Suprapubic skin (tissue), 4 donors: ENCODE measurements around the gene RDX.

Experiments used
- POLR2A ChIP-seq, 2 donors: fragments of 450-650 bp; IDR thresholded peaks; one replicate each; pipeline ENCODE4 v1.6.1; 2017; ENCODE audit warnings: antibody characterized with exemption in 2 of 2, mild to moderate bottlenecking in 2 of 2, moderate library complexity in 2 of 2
- POLR2AphosphoS5 ChIP-seq, 3 donors: sonication (generic); formaldehyde crosslinking; IDR thresholded peaks; one replicate each; pipeline ENCODE4 v1.6.1; 2017; ENCODE audit warnings: antibody characterized with exemption in 3 of 3
- TF ChIP-seq, protein P1 (sequence below), 2 donors: fragments of 200-600 bp in 1 of 2; fragments of 450-650 bp in 1 of 2; sonication (generic) in 1 of 2; IDR thresholded peaks; one replicate each; pipeline ENCODE4 v1.5.1; 2016 to 2019; ENCODE audit warnings: antibody characterized with exemption in 2 of 2, mild to moderate bottlenecking in 1 of 2, moderate library complexity in 1 of 2

DNA sequence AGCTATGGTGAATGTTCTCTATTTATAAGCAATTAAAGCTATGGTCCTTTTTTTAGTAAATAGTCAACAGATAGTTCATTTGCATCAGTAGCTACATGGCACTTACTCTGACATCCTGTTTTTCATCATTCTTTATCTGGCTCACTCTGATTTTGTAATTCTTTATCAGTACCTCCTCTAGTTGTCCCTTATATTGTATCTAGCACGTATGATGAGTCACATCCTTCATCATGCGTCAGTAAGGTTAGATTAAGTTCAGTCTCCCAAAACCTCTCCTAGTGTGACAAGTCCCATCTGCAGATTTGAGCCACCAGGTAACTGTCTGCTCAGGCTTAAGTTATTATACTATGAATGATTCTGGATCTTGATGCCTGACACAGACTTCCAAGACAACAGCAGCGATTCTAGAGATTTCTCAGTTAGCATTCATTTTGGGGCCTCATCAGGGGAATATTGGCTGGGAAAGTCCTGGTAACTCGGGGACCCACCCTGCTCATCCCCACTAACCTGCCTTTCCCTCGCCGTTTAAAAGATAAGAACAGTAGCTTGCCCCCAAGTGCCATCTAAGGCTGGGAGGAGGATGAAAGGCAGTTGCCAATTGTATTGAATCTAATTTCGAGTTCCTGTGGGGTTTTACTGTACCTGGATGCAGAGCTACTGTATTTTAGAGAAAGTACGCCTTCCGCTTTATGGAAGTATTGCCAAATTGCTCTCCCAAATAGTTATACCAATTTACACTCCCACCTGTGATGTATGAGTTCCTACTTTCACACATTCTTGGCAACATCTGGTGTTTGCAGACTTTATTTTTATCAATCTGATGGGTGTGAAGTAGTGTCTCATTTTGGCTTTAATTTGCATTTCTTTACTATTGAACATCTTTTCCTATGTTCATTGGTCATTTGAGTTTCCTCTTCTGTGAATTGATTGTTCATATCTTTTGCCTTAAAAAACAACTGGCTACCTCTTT lies 147.4 kb downstream of the RDX start:
- TF ChIP-seq POLR2AphosphoS5 (IDR thresholded peaks at IDR 0.05) (no peak), POLR2A (IDR thresholded peaks at IDR 0.05) (no peak)
- TF ChIP-seq, protein P1, sequence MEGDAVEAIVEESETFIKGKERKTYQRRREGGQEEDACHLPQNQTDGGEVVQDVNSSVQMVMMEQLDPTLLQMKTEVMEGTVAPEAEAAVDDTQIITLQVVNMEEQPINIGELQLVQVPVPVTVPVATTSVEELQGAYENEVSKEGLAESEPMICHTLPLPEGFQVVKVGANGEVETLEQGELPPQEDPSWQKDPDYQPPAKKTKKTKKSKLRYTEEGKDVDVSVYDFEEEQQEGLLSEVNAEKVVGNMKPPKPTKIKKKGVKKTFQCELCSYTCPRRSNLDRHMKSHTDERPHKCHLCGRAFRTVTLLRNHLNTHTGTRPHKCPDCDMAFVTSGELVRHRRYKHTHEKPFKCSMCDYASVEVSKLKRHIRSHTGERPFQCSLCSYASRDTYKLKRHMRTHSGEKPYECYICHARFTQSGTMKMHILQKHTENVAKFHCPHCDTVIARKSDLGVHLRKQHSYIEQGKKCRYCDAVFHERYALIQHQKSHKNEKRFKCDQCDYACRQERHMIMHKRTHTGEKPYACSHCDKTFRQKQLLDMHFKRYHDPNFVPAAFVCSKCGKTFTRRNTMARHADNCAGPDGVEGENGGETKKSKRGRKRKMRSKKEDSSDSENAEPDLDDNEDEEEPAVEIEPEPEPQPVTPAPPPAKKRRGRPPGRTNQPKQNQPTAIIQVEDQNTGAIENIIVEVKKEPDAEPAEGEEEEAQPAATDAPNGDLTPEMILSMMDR (IDR thresholded peaks at IDR 0.05) = no peak
